SU-DHL-6 (cell line): Measurements from ENCODE around the gene ZC3H18.
A peak's percentile ranks its signal among the peaks of the same experiment; 100 is the strongest.

Experiments used
- H2AFZ ChIP-seq: fragments of 200-600 bp; sonication (generic); 2 replicates; pipeline ENCODE4 v1.6.1; 2014; ENCODE audit warnings: low read depth, mild to moderate bottlenecking, moderate library complexity, mixed read lengths, antibody characterized with exemption, low read length; ENCODE audit not compliant: severe bottlenecking
- H3F3A ChIP-seq: fragments of 200-600 bp; shearing (Covaris generic); 2 replicates; pipeline ENCODE4 v1.6.0; 2016; ENCODE audit warnings: antibody characterized with exemption, mild to moderate bottlenecking; ENCODE audit not compliant: insufficient read depth
- H3K27ac ChIP-seq: fragments of 200-600 bp; sonication (generic); 2 replicates; pipeline ENCODE4 v1.5.1; 2016; ENCODE audit warnings: low read depth, mild to moderate bottlenecking, low read length, moderate library complexity, mixed read lengths
- H3K27me3 ChIP-seq: fragments of 200-600 bp; sonication (generic), shearing (Covaris generic); 2 replicates; pipeline ENCODE4 v1.6.0; 2014; ENCODE audit warnings: mild to moderate bottlenecking, low read length
- H3K36me3 ChIP-seq: fragments of 200-600 bp; sonication (generic); 2 replicates; pipeline ENCODE4 v1.6.1; 2014; ENCODE audit warnings: mild to moderate bottlenecking, low read length, mixed read lengths
- H3K4me2 ChIP-seq: fragments of 300-600, 200-600 bp; shearing (Covaris generic), sonication (generic); 2 replicates; pipeline ENCODE4 v1.6.0; 2014; ENCODE audit warnings: low read length, low read depth, mild to moderate bottlenecking; ENCODE audit not compliant: poor library complexity, severe bottlenecking
- H3K4me3 ChIP-seq: fragments of 200-600 bp; sonication (generic); 2 replicates; pipeline ENCODE4 v1.5.1; 2014; ENCODE audit warnings: antibody characterized with exemption, low read length, mild to moderate bottlenecking, mixed read lengths; ENCODE audit not compliant: insufficient read depth, poor library complexity, severe bottlenecking
- H3K79me2 ChIP-seq: fragments of 200-600 bp; sonication (generic); 2 replicates; pipeline ENCODE4 v1.6.1; 2014; ENCODE audit warnings: mild to moderate bottlenecking, low read length, moderate library complexity; ENCODE audit not compliant: insufficient read depth
- H3K9ac ChIP-seq: fragments of 200-600 bp; sonication (generic); 2 replicates; pipeline ENCODE4 v1.7.0; 2014; ENCODE audit warnings: mild to moderate bottlenecking, low read length
- H3K9me2 ChIP-seq: fragments of 200-600 bp; sonication (generic); replicated peaks from 2 replicates; pipeline ENCODE4 v1.6.1; 2014; ENCODE audit warnings: low read length; ENCODE audit not compliant: insufficient read depth
- H3K9me3 ChIP-seq: fragments of 200-600 bp; sonication (generic); 2 replicates; pipeline ENCODE4 v1.6.1; 2014; ENCODE audit warnings: low read length, mixed read lengths; ENCODE audit not compliant: insufficient read depth
- H4K20me1 ChIP-seq: fragments of 200-600 bp; sonication (generic); 2 replicates; pipeline ENCODE4 v1.6.1; 2014; ENCODE audit warnings: low read depth, mild to moderate bottlenecking, antibody characterized with exemption, low read length, moderate library complexity, mixed read lengths
- CTCF ChIP-seq: fragments of 200-600 bp; sonication (generic); IDR thresholded peaks from one replicate; pipeline ENCODE4 v1.5.1; 2017; ENCODE audit warnings: antibody characterized with exemption, mild to moderate bottlenecking, low read length, moderate library complexity; ENCODE audit not compliant: insufficient read depth, poor library complexity, severe bottlenecking
- EZH2phosphoT487 ChIP-seq: fragments of 200-600 bp; sonication (generic), shearing (Covaris generic); conservative IDR thresholded peaks from 2 replicates; pipeline ENCODE4 v1.6.1; 2018; ENCODE audit warnings: mild to moderate bottlenecking, antibody characterized with exemption, low read length, moderate library complexity, mixed read lengths

Gene ZC3H18

GRCh38 chr16:88639231-88640038, 69.2 kb downstream of the ZC3H18 start:
- no peaks in the 10 kb centered on the region; the same call in 1 of the 2 replicates for H4K20me1 ChIP-seq
- no peak overlapping the region for H3K4me2 ChIP-seq
- H3K79me2 ChIP-seq: no peaks in the 10 kb centered on the region
- TF ChIP-seq EZH2phosphoT487: no peak
- no peak for TF ChIP-seq CTCF
- H3K9ac ChIP-seq: no peak overlapping the region
- peaks cover 12% of the 10 kb centered on the region for H3F3A ChIP-seq
- no peak overlapping the region for H2AFZ ChIP-seq
- H3K36me3 ChIP-seq: no peaks in the 10 kb centered on the region
- H3K27ac ChIP-seq: no peak overlapping the region
- H3K27me3 ChIP-seq: no peaks in the 10 kb centered on the region
- no peak overlapping the region for H3K4me3 ChIP-seq
- H3K9me2 ChIP-seq: no peaks in the 10 kb centered on the region
- H3K9me3 ChIP-seq: peaks cover 14% of the 10 kb centered on the region; the same call in 1 of the 2 replicates

DNA sequence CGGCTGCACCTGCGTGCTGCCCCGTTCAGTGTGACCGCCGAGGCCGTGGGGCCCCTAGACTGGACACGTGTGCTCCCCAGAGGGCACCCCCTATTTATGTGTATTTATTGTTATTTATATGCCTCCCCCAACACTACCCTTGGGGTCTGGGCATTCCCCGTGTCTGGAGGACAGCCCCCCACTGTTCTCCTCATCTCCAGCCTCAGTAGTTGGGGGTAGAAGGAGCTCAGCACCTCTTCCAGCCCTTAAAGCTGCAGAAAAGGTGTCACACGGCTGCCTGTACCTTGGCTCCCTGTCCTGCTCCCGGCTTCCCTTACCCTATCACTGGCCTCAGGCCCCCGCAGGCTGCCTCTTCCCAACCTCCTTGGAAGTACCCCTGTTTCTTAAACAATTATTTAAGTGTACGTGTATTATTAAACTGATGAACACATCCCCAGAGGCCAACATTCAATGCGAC, 69.9 kb downstream of the ZC3H18 start:
- Histone ChIP-seq H3K9me3 (peaks cover 14% of the 10 kb centered on the region; the same call in 1 of the 2 replicates), H2AFZ (no peak overlapping the region), H3F3A (peaks cover 11% of the 10 kb centered on the region), H3K36me3 (no peaks in the 10 kb centered on the region), H3K4me2 (no peak overlapping the region), H4K20me1 (no peaks in the 10 kb centered on the region; the same call in 1 of the 2 replicates), H3K27ac (no peak overlapping the region), H3K4me3 (no peak overlapping the region), H3K9ac (no peak overlapping the region), H3K79me2 (no peaks in the 10 kb centered on the region), H3K9me2 (no peaks in the 10 kb centered on the region), H3K27me3 (no peaks in the 10 kb centered on the region)
- TF ChIP-seq EZH2phosphoT487 (peak; percentile 88; the same call in 1 of the 2 replicates), CTCF (no peak)

- H3F3A ChIP-seq: peaks cover 11% of the 10 kb centered on the region
- no peaks in the 10 kb centered on the region for H3K9me2 ChIP-seq
- no peaks in the 10 kb centered on the region; the same call in 1 of the 2 replicates for H4K20me1 ChIP-seq
- H3K9ac ChIP-seq: no peak overlapping the region
- no peaks in the 10 kb centered on the region for H3K79me2 ChIP-seq
- H3K4me2 ChIP-seq: no peak overlapping the region
- no peak overlapping the region for H3K4me3 ChIP-seq
- H2AFZ ChIP-seq: no peak overlapping the region
- H3K27me3 ChIP-seq: no peaks in the 10 kb centered on the region
- no peak overlapping the region for H3K27ac ChIP-seq
- no peaks in the 10 kb centered on the region for H3K36me3 ChIP-seq
- TF ChIP-seq EZH2phosphoT487: 0 out of 2 replicates have a peak, but pooled peaks have one; percentile 11
- TF ChIP-seq CTCF: no peak
- peaks cover 14% of the 10 kb centered on the region; the same call in 1 of the 2 replicates for H3K9me3 ChIP-seq
These were observed 70.5 kb downstream of the ZC3H18 start for GRCh38 chr16:88640498-88641247.
